GM04504 (cell line): Measurements from ENCODE around the gene CSTPP1.

Experiments
- DNase-seq: peaks from one replicate; pipeline ENCODE4 v3.0.0-alpha.2; 2012; ENCODE audit warnings: low read depth

The CSTPP1 gene

GRCh38 chr11:46936138-46937110 is at the start of gene CSTPP1:
TSS of gene CSTPP1 (plus strand) at chr11:46936761. CDS start at chr11:46936806, 45 bp downstream.
- DNase-seq: peak; percentile 85

- DNase-seq: no peak
Measured at GRCh38 chr11:46888636-46889035, 47.9 kb upstream of the CSTPP1 start.

- DNase-seq: no peak
Measured at GRCh38 chr11:46889251-46889650, 47.3 kb upstream of the CSTPP1 start.

GRCh38 chr11:46889689-46890475 is 46.7 kb upstream of the CSTPP1 start:
- peak; percentile 56 for DNase-seq

GRCh38 chr11:46890665-46891064 is 45.9 kb upstream of the CSTPP1 start:
- DNase-seq: no peak

- no peak for DNase-seq
Measured at GRCh38 chr11:46892109-46892508, 44.5 kb upstream of the CSTPP1 start.

GRCh38 chr11:46892838-46893237 is 43.7 kb upstream of the CSTPP1 start:
- no peak for DNase-seq

- DNase-seq: no peak
Measured at GRCh38 chr11:46894506-46894905, 42.1 kb upstream of the CSTPP1 start.

GRCh38 chr11:46894961-46895360 is 41.6 kb upstream of the CSTPP1 start:
- no peak for DNase-seq

- no peak for DNase-seq
Measured at GRCh38 chr11:46895821-46896220, 40.7 kb upstream of the CSTPP1 start.

- DNase-seq: no peak
Measured at GRCh38 chr11:46896719-46897406, 39.7 kb upstream of the CSTPP1 start.

GRCh38 chr11:46898396-46899095 is 38.0 kb upstream of the CSTPP1 start:
- no peak for DNase-seq

GRCh38 chr11:46899501-46900025 is 37.0 kb upstream of the CSTPP1 start:
- no peak for DNase-seq

- no peak for DNase-seq
Measured at GRCh38 chr11:46900091-46900746, 36.3 kb upstream of the CSTPP1 start.

- DNase-seq: no peak
Measured at GRCh38 chr11:46901156-46901555, 35.4 kb upstream of the CSTPP1 start.

GRCh38 chr11:46902694-46903093 is 33.9 kb upstream of the CSTPP1 start:
- DNase-seq: no peak

GRCh38 chr11:46903846-46904245 is 32.7 kb upstream of the CSTPP1 start:
- no peak for DNase-seq

- no peak for DNase-seq
Measured at GRCh38 chr11:46905806-46906205, 30.8 kb upstream of the CSTPP1 start.

- DNase-seq: no peak
Measured at GRCh38 chr11:46906609-46907041, 29.9 kb upstream of the CSTPP1 start.

GRCh38 chr11:46907606-46908005 is 29.0 kb upstream of the CSTPP1 start:
- no peak for DNase-seq
